Stimulated activated CD4-positive, alpha-beta T cell treated with anti-CD3 and anti-CD28 coated beads, Interleukin-12 subunit alpha, Interleukin-12 subunit beta, amount 100 ng/mL, for 48 hours (primary cell): ENCODE measurements around the gene ABCB9.
"Not testable (repeated sequence)": the region's sequence is repeated elsewhere in the genome, so short reads cannot be mapped to it uniquely, and the experiment has no call there.

ENCODE experiments used
- DNase-seq, 3 donors: peaks; one replicate each; pipeline ENCODE4 v3.0.0-alpha.2; 2020; ENCODE audit warnings: low read depth in 2 of 3, low spot score in 1 of 3

The ABCB9 gene

GRCh38 chr12:122965851-122966742 is at the start of gene ABCB9:
ABCB9 (minus strand) TSS chr12:122966463; CDS start chr12:122960235, 6,228 bp downstream.
- DNase-seq, result peak; percentile 90 to 97 (median 94)

GRCh38 chr12:123014473-123014872 is 48.2 kb upstream of the ABCB9 start:
- not testable (repeated sequence) for DNase-seq

GRCh38 chr12:123013185-123014095 is 47.2 kb upstream of the ABCB9 start:
- no peak for DNase-seq

- DNase-seq, result no peak
Measured at GRCh38 chr12:123011701-123012100, 45.4 kb upstream of the ABCB9 start.

- no peak for DNase-seq
Measured at GRCh38 chr12:123010681-123011080, 44.4 kb upstream of the ABCB9 start.

GRCh38 chr12:123010110-123010509 is 43.8 kb upstream of the ABCB9 start:
- DNase-seq, result no peak

- no peak for DNase-seq
Measured at GRCh38 chr12:123006977-123007376, 40.7 kb upstream of the ABCB9 start.

GRCh38 chr12:123005081-123005626 is 38.9 kb upstream of the ABCB9 start:
- no peak for DNase-seq

- no peak for DNase-seq
Measured at GRCh38 chr12:123004287-123004686, 38.0 kb upstream of the ABCB9 start.

GRCh38 chr12:123003257-123003656 is 37.0 kb upstream of the ABCB9 start:
- no peak for DNase-seq

- DNase-seq, result no peak
Measured at GRCh38 chr12:123001464-123001863, 35.2 kb upstream of the ABCB9 start.

- no peak for DNase-seq
Measured at GRCh38 chr12:123000578-123000977, 34.3 kb upstream of the ABCB9 start.

GRCh38 chr12:122999986-123000420 is 33.7 kb upstream of the ABCB9 start:
- no peak for DNase-seq

- DNase-seq, result no peak
Measured at GRCh38 chr12:122999196-122999946, 33.1 kb upstream of the ABCB9 start.

- DNase-seq, result no peak
Measured at GRCh38 chr12:122998316-122998715, 32.1 kb upstream of the ABCB9 start.

- no peak for DNase-seq
Measured at GRCh38 chr12:122997343-122998250, 31.3 kb upstream of the ABCB9 start.

- DNase-seq, result no peak
Measured at GRCh38 chr12:122996621-122997342, 30.5 kb upstream of the ABCB9 start.

GRCh38 chr12:122996188-122996601 is 29.9 kb upstream of the ABCB9 start:
- no peak for DNase-seq
